Left lung (tissue), 10 donors: ENCODE data around the gene NRN1L. TPM values are rescaled to one million over a fixed set of nuclear protein-coding genes. Genes with fewer than 3 reads are reported as not detected.

ENCODE experiments used
- ATAC-seq: fragments of 200-7000 bp; cut with Tn5 transposase; one replicate; pipeline ENCODE4 v1.9.1; 2020; ENCODE audit warnings: moderate library complexity
- DNase-seq, 4 donors: peaks; one replicate each; pipeline ENCODE4 v3.0.0-alpha.2; 2013 to 2020
- H3K27ac ChIP-seq, 2 donors: fragments of 200-600 bp; sonication (generic) in 1 of 2; one replicate each; pipeline versions ENCODE4 v1.5.0 to v1.8.0; 2020 to 2021
- H3K27me3 ChIP-seq, 2 donors: fragments of 200-600 bp; sonication (generic) in 1 of 2; one replicate each; pipeline versions ENCODE4 v1.5.0 to v1.8.0; 2020 to 2021
- H3K36me3 ChIP-seq, 2 donors: fragments of 200-600 bp; sonication (generic) in 1 of 2; one replicate each; pipeline versions ENCODE4 v1.5.0 to v1.8.0; 2020 to 2021
- H3K4me1 ChIP-seq, 2 donors: fragments of 200-600 bp; one replicate each; pipeline ENCODE4 v1.8.0; 2021
- H3K4me3 ChIP-seq, 2 donors: fragments of 200-600 bp; sonication (generic) in 1 of 2; one replicate each; pipeline versions ENCODE4 v1.5.0 to v1.8.0; 2020 to 2021; ENCODE audit warnings: mild to moderate bottlenecking in 1 of 2
- H3K9me3 ChIP-seq, 2 donors: fragments of 200-600 bp; sonication (generic) in 1 of 2; one replicate each; pipeline versions ENCODE4 v1.5.0 to v1.8.0; 2020 to 2021
- CTCF ChIP-seq, 2 donors: fragments of 200-600 bp; sonication (generic) in 1 of 2; IDR thresholded peaks; one replicate each; pipeline versions ENCODE4 v1.5.0 to v1.8.0; 2021; ENCODE audit warnings: antibody characterized with exemption in 2 of 2
- intact Hi-C, 2 donors: fragments of 100-400 bp; cut with DNase I; formaldehyde crosslinking; loops; one replicate each; pipeline versions ENCODE4 v1.11.2 to v1.14.2; 2022
- polyA plus RNA-seq, 6 donors: library from polyadenylated mRNA; unstranded; fragments of 120-200 nt; gene quantifications; one replicate each; pipeline ENCODE4 v1.2.1, GENCODE V29; 2013; ENCODE audit not compliant: insufficient read length in 6 of 6
- total RNA-seq, 2 donors: library from RNA; stranded (reverse); fragmentation: NEBNext Ultra II Directional; extraction: Animal tissue kit (Norgen Biotek cat#: 25700); gene quantifications; one replicate each; pipeline ENCODE4 v1.2.1, GENCODE V29; 2021
- donor health status: DM: no; HTN: yes; CAD: no.
- donor health status: DM: no; HTN: no; CAD: no.

The NRN1L gene
- total and polyA plus RNA-seq, 8 donors: 1.1 to 2.6 (median 1.9) TPM; not detected in 1

DNA sequence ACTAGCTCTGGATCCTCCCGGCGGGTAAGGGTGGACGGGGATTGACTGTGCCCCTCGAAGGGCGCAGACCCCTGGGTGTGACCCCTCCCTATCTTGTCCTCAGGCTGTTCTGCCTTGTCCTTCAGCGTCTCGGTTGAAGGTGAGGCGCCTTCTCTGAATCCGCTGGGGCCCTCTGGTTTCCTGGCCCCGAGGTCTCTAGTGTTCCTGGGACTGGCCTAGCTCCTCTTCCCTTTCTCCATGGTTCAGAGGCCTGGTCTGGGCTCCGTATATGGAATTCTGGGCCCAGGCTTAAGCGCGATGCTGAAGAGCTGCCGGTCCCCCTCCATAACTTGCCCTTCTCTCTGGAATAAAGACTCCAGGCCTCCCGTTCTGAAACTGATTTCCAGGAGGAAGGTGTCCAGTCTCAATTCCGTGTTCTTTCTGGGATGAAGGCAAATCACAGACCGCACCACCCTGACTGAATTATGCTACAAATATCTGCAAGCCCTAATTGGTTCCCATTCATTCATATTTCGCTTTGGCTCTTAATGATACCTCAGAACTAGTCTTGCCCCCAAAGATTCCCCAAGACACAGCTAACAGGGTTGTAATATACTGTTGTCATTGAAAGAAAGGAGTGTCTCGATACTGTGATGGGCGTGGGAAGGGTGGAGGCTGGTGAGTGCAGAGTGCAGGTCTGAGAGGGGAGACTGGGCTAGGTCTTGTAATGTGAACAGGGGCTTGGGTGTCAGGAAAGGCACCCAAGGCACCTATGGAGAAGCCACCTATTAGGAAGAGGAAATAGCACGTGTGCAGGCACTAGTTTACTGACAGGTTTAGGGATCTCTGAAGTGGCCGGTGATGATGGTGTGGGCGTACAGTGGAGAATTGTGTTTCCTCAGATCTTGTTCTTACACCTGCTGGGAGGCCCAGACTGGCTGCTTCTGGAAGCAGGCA is 11.0 kb upstream of the NRN1L start:
- ATAC-seq (peak; percentile 27), DNase-seq (no peak)
- intact Hi-C loops: no loop called here
- H3K27ac ChIP-seq: peak overlapping the region; percentile 70 to 86
- no peaks in the 10 kb centered on the region for H3K9me3 ChIP-seq
- no peak for TF ChIP-seq CTCF (IDR thresholded peaks at IDR 0.05)
- H3K4me3 ChIP-seq: peak overlapping the region; percentile 97 to 98
- no peaks in the 10 kb centered on the region for H3K27me3 ChIP-seq
- H3K4me1 ChIP-seq: peaks cover 0 to 39% of the 10 kb centered on the region in 2 donors
- peaks cover 0 to 59% of the 10 kb centered on the region in 2 donors for H3K36me3 ChIP-seq

GRCh38 chr16:67874372-67874771 is 10.3 kb upstream of the NRN1L start:
- H3K27ac ChIP-seq: no peak overlapping the region
- ATAC-seq (no peak), DNase-seq (peak in 1 of 4 donors; percentile 24)
- no peak for TF ChIP-seq CTCF (IDR thresholded peaks at IDR 0.05)
- no peaks in the 10 kb centered on the region for H3K9me3 ChIP-seq
- no peaks in the 10 kb centered on the region for H3K27me3 ChIP-seq
- intact Hi-C loops: no loop called here
- H3K36me3 ChIP-seq: peaks cover 0 to 59% of the 10 kb centered on the region in 2 donors
- H3K4me3 ChIP-seq: peak overlapping the region; percentile 97 to 98
- H3K4me1 ChIP-seq: peaks cover 0 to 39% of the 10 kb centered on the region in 2 donors

DNA sequence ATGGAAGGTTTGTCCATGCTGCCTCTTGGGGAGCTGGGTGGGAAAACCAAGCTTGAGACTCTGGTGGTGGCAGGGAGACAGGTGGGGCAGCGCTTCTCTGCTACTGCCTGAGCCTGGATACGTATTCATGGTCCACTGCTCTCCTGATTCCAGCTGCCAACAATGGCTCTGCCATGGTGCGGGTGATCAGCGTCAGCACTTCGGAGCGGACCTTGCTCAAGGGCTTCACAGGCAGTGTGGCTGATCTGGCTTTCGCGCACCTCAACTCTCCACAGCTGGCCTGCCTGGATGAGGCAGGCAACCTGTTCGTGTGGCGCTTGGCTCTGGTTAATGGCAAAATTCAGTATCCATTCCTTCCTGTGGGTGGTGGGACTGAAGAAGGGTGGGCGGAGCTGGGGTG is 7.6 kb upstream of the NRN1L start:
- H3K9me3 ChIP-seq: no peaks in the 10 kb centered on the region
- DNase-seq: no peak
- H3K27me3 ChIP-seq: no peaks in the 10 kb centered on the region
- peaks cover 0 to 34% of the 10 kb centered on the region in 2 donors for H3K4me1 ChIP-seq
- no peak overlapping the region for H3K4me3 ChIP-seq
- TF ChIP-seq CTCF (IDR thresholded peaks at IDR 0.05): no peak
- H3K36me3 ChIP-seq: peaks cover 0 to 62% of the 10 kb centered on the region in 2 donors
- intact Hi-C loops: no loop called here
- no peak for ATAC-seq
- no peak overlapping the region for H3K27ac ChIP-seq

- Histone ChIP-seq H3K4me3 (no peak overlapping the region), H3K9me3 (no peaks in the 10 kb centered on the region), H3K27ac (no peak overlapping the region), H3K27me3 (no peaks in the 10 kb centered on the region), H3K4me1 (peaks cover 0 to 27% of the 10 kb centered on the region in 2 donors), H3K36me3 (peaks cover 0 to 74% of the 10 kb centered on the region in 2 donors)
- no peak for TF ChIP-seq CTCF (IDR thresholded peaks at IDR 0.05)
- DNase-seq (no peak), ATAC-seq (no peak)
- intact Hi-C loops: no loop called here
These were observed 6.5 kb upstream of the NRN1L start for GRCh38 chr16:67878232-67878631.

DNA sequence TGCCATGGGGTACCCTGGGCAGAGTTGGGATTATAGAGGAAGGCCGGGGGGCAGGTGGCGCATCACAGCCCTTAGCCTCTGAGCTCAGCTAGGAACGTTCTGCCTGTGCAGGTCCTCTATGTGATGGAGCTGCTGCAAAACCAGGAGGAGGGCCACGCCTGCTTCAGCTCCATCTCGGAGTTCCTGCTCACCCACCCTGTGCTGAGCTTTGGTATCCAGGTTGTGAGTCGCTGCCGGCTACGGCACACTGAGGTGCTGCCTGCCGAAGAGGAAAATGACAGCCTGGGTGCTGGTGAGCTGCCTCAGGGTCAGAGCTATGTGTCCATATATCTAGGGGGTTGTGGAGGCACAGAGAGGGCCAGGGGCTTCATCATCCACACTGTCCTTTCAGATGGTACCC is 5.8 kb upstream of the NRN1L start:
- Histone ChIP-seq H3K36me3 (peaks cover 0 to 80% of the 10 kb centered on the region in 2 donors), H3K27me3 (no peaks in the 10 kb centered on the region)
- ATAC-seq: no peak

More for the DNA sequence above, 5.8 kb upstream of the NRN1L start:
- intact Hi-C loops: no loop called here
- Histone ChIP-seq H3K4me3 (no peak overlapping the region), H3K27ac (no peak overlapping the region), H3K9me3 (no peaks in the 10 kb centered on the region), H3K4me1 (peaks cover 0 to 21% of the 10 kb centered on the region in 2 donors)
- TF ChIP-seq CTCF (IDR thresholded peaks at IDR 0.05): no peak
- no peak for DNase-seq
